Astrocyte of the cerebellum (primary cell): ENCODE data around the gene GSTM2.

Source experiments
- DNase-seq: peaks from one replicate; pipeline ENCODE4 v3.0.0-alpha.2; 2011; ENCODE audit warnings: low read depth
- H3K4me3 ChIP-seq: 2 replicates; pipeline ENCODE4 v1.5.1; 2011; ENCODE audit warnings: mild to moderate bottlenecking, low read depth, low read length, moderate library complexity
- in situ Hi-C: cut with HindIII; loops from 2 replicates; pipeline ENCODE4 v1.10.0; 2017; ENCODE audit warnings: low sequenced_read_pairs
- TF ChIP-seq, protein P1 (sequence below): IDR thresholded peaks from 2 replicates; pipeline ENCODE4 v1.5.1; 2012; ENCODE audit warnings: low read length, low read depth, moderate library complexity, mild to moderate bottlenecking; ENCODE audit errors: missing control alignments

Gene GSTM2

DNA sequence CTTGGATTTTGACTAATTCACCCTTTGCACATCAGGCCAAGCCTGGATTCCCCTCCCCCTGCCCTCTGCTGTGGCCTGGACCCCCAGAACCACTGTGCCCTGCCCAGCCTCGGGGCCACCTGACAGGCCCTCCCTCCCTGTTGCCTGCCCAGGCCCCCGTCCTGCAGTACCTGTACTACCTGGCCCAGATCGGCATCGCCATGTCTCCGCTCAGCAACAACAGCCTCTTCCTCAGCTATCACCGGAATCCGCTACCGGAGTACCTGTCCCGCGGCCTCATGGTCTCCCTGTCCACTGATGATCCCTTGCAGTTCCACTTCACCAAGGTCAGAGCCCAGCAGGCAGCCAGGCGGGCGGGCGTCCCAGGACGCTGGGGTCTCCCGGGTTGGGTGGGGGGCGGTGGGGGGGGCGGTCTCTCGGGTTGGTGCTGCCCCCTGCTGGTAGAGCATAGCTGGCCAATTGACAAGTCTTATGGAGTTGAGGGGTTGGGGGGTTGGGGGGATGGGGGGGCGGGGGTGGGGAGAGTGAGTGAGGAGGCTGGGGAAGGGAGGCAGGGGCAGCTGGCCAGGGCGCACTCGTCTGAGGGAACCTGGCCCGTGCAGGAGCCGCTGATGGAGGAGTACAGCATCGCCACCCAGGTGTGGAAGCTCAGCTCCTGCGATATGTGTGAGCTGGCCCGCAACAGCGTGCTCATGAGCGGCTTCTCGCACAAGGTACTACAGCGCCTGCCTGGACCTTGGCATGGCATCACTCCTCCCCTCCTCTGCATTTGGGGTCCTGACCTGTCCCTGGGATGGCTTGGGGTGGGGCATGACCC lies 37.6 kb upstream of the GSTM2 start:
- no peak overlapping the region for H3K4me3 ChIP-seq
- DNase-seq = no peak
- TF ChIP-seq, protein P1, sequence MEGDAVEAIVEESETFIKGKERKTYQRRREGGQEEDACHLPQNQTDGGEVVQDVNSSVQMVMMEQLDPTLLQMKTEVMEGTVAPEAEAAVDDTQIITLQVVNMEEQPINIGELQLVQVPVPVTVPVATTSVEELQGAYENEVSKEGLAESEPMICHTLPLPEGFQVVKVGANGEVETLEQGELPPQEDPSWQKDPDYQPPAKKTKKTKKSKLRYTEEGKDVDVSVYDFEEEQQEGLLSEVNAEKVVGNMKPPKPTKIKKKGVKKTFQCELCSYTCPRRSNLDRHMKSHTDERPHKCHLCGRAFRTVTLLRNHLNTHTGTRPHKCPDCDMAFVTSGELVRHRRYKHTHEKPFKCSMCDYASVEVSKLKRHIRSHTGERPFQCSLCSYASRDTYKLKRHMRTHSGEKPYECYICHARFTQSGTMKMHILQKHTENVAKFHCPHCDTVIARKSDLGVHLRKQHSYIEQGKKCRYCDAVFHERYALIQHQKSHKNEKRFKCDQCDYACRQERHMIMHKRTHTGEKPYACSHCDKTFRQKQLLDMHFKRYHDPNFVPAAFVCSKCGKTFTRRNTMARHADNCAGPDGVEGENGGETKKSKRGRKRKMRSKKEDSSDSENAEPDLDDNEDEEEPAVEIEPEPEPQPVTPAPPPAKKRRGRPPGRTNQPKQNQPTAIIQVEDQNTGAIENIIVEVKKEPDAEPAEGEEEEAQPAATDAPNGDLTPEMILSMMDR = no peak
- in situ Hi-C loops = no loop called here

- H3K4me3 ChIP-seq = no peak overlapping the region
- in situ Hi-C loops = no loop called here
- TF ChIP-seq, protein P1 = no peak
- no peak for DNase-seq
Measured at GRCh38 chr1:109630898-109631512, 36.9 kb upstream of the GSTM2 start.

- DNase-seq = no peak
- TF ChIP-seq, protein P1 = no peak
- no peak overlapping the region for H3K4me3 ChIP-seq
- in situ Hi-C loops = no loop called here
Measured at GRCh38 chr1:109631513-109632505, 36.0 kb upstream of the GSTM2 start.

- DNase-seq = no peak
- TF ChIP-seq, protein P1 = no peak
- H3K4me3 ChIP-seq = no peak overlapping the region
- in situ Hi-C loops = no loop called here
Measured at GRCh38 chr1:109632671-109633346, 35.0 kb upstream of the GSTM2 start.

DNA sequence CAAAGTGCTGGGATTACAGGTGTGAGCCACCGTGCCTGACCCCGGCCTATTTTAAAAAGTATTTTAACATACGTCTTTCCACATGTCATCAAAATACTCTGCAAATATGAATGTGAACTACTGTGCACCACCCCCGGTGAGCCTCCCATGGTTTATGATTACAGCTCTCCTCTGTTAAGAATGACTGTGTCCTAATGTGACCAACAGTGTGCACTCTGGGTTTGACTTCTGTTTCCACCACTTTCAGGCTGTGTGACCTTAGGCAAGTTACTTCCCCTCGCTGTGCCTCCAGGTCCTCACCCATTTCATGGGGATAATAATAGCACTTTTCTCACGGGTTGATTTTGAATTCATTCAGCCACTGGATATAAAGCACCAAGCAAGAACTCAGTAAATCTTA lies 33.6 kb upstream of the GSTM2 start:
- no peak overlapping the region for H3K4me3 ChIP-seq
- no peak for DNase-seq
- TF ChIP-seq, protein P1 = no peak
- in situ Hi-C loops = no loop called here
